Keratinocyte (primary cell): ENCODE measurements around the gene NEB. TPM values are rescaled to one million over a fixed set of nuclear protein-coding genes. Genes with fewer than 3 reads are reported as not detected.

ENCODE experiments used
- DNase-seq: peaks from one replicate; pipeline ENCODE4 v3.0.0-alpha.2; 2011; ENCODE audit warnings: low read depth, missing footprints, low spot score
- FAIRE-seq: peaks from 2 replicates; lab custom pipeline; 2011; peaks lifted over from hg19 to GRCh38; lab: Jason Lieb, UNC
- H2AFZ ChIP-seq: 2 replicates; pipeline ENCODE4 v1.6.0; 2012; ENCODE audit warnings: low read length, control low read depth, inconsistent platforms; ENCODE audit not compliant: control insufficient read depth
- H3K27ac ChIP-seq: 2 replicates; pipeline ENCODE4 v1.5.1; 2011; ENCODE audit warnings: low read length; ENCODE audit not compliant: control insufficient read depth, insufficient read depth
- H3K27me3 ChIP-seq: 3 replicates; pipeline ENCODE4 v1.6.0; 2011; ENCODE audit warnings: low read length; ENCODE audit not compliant: control insufficient read depth, insufficient read depth; ENCODE audit errors: extremely low read depth
- H3K36me3 ChIP-seq, 2 experiments: 2 replicates in 1 of 2; 3 replicates in 1 of 2; pipeline ENCODE4 v1.5.1; 2011; ENCODE audit warnings: low read length in 2 of 2, mild to moderate bottlenecking in 1 of 2; ENCODE audit not compliant: control insufficient read depth in 2 of 2, insufficient read depth in 2 of 2; ENCODE audit errors: extremely low read depth in 1 of 2
- H3K4me1 ChIP-seq: 3 replicates; pipeline ENCODE4 v1.5.1; 2011; ENCODE audit warnings: low read length; ENCODE audit not compliant: control insufficient read depth, insufficient read depth; ENCODE audit errors: extremely low read depth
- H3K4me2 ChIP-seq: 3 replicates; pipeline ENCODE4 v1.6.0; 2011; ENCODE audit warnings: low read depth, low read length; ENCODE audit not compliant: control insufficient read depth, insufficient read depth; ENCODE audit errors: extremely low read depth
- H3K4me3 ChIP-seq, 3 experiments: fragments of 200-600 bp in 1 of 3; sonication (generic) in 1 of 3; 2 replicates in 2 of 3; 3 replicates in 1 of 3; pipeline ENCODE4 v1.5.1; 2011 to 2016; ENCODE audit warnings: low read length in 3 of 3, mild to moderate bottlenecking in 3 of 3, control low read depth in 2 of 3, inconsistent platforms in 1 of 3, low read depth in 1 of 3, mixed read lengths in 1 of 3, mixed run types in 1 of 3, moderate library complexity in 1 of 3; ENCODE audit not compliant: control insufficient read depth in 2 of 3, insufficient read depth in 2 of 3; ENCODE audit errors: extremely low read depth in 1 of 3
- H3K79me2 ChIP-seq: 2 replicates; pipeline ENCODE4 v1.6.0; 2012; ENCODE audit warnings: low read length; ENCODE audit not compliant: control insufficient read depth, insufficient read depth
- H3K9ac ChIP-seq: 3 replicates; pipeline ENCODE4 v1.6.0; 2011; ENCODE audit warnings: low read length; ENCODE audit not compliant: control insufficient read depth, insufficient read depth; ENCODE audit errors: extremely low read depth
- H3K9me1 ChIP-seq: 3 replicates; pipeline ENCODE4 v1.6.0; 2011; ENCODE audit warnings: low read length; ENCODE audit not compliant: control insufficient read depth, insufficient read depth; ENCODE audit errors: extremely low read depth
- H3K9me3 ChIP-seq: 2 replicates; pipeline ENCODE4 v1.5.1; 2012; ENCODE audit warnings: low read depth, low read length; ENCODE audit not compliant: control insufficient read depth
- H4K20me1 ChIP-seq: 3 replicates; pipeline ENCODE4 v1.6.0; 2011; ENCODE audit warnings: low read length; ENCODE audit not compliant: control insufficient read depth, insufficient read depth; ENCODE audit errors: extremely low read depth
- CTCF ChIP-seq, 3 experiments: IDR thresholded peaks in 1 of 3; conservative IDR thresholded peaks in 1 of 3; optimal IDR thresholded peaks in 1 of 3; 2 replicates in 2 of 3; 3 replicates in 1 of 3; pipeline versions ENCODE3 to v1.5.1; 2011; ENCODE audit warnings: low read length in 3 of 3, mild to moderate bottlenecking in 3 of 3, moderate library complexity in 2 of 3, control low read depth in 1 of 3, inconsistent platforms in 1 of 3; ENCODE audit not compliant: insufficient read depth in 2 of 3; ENCODE audit errors: extremely low read depth in 1 of 3
- EZH2 ChIP-seq: IDR thresholded peaks from one replicate; pipeline ENCODE4 v1.6.1; 2012; ENCODE audit warnings: inconsistent platforms, mild to moderate bottlenecking, low read length, moderate library complexity
- dilution Hi-C: fragments of 300-500 bp; cut with MboI; formaldehyde crosslinking; loops from one replicate; pipeline ENCODE4 v1.7.0; 2020; ENCODE audit warnings: low sequenced_read_pairs; ENCODE audit not compliant: extremely low pct_ligation_motif_present
- polyA plus RNA-seq, 5 experiments: library from polyadenylated mRNA; depleted of rRNA in 3 of 5; stranded (reverse) in 3 of 5; stranded (forward) in 1 of 5; unstranded in 1 of 5; fragments of >200 nt; gene quantifications; 1 replicate in 1 of 5; 2 replicates in 3 of 5; 3 replicates in 1 of 5; pipeline versions ENCODE4 v1.2.1 to v1.2.3, GENCODE V29; 2011 to 2012; ENCODE audit warnings: missing spikeins in 2 of 5, low read depth in 1 of 5, low replicate concordance in 1 of 5

NEB gene
- polyA plus RNA-seq, 1 donor (not counting 4 experiments of a cell fraction or from before 2014, with no cell fraction given): 0.67 TPM

GRCh38 chr2:151781642-151782041 lies 47.4 kb upstream of the NEB start:
- dilution Hi-C loops: no loop called here
- no peak overlapping the region for H3K9ac ChIP-seq
- no peak for TF ChIP-seq EZH2
- TF ChIP-seq CTCF (optimal IDR thresholded peaks at IDR 0.05 in 1 of 3, IDR thresholded peaks at IDR 0.05 in 1 of 3, conservative IDR thresholded peaks at IDR 0.05 in 1 of 3; ENCODE audit: extremely low read depth in 1 of 3, insufficient read depth in 2 of 3, low read length in 3 of 3): no peak
- H3K4me1 ChIP-seq: no peaks in the 10 kb centered on the region
- no peaks in the 10 kb centered on the region for H3K9me1 ChIP-seq
- no peak overlapping the region for H3K4me3 ChIP-seq
- H4K20me1 ChIP-seq: no peaks in the 10 kb centered on the region
- no peaks in the 10 kb centered on the region for H3K27me3 ChIP-seq
- H3K36me3 ChIP-seq: peaks cover 0 to 9% of the 10 kb centered on the region in 2 experiments
- no peak overlapping the region for H3K4me2 ChIP-seq
- H3K9me3 ChIP-seq: no peaks in the 10 kb centered on the region
- FAIRE-seq (no peak), DNase-seq (no peak)
- no peak overlapping the region for H2AFZ ChIP-seq
- no peaks in the 10 kb centered on the region for H3K79me2 ChIP-seq
- no peak overlapping the region for H3K27ac ChIP-seq

GRCh38 chr2:151780938-151781337 lies 46.7 kb upstream of the NEB start:
- Histone ChIP-seq H3K9me3 (no peaks in the 10 kb centered on the region), H3K79me2 (no peaks in the 10 kb centered on the region)

More at GRCh38 chr2:151780938-151781337, 46.7 kb upstream of the NEB start:
- no peak overlapping the region for H3K27ac ChIP-seq
- dilution Hi-C loops: no loop called here
- no peaks in the 10 kb centered on the region for H3K4me1 ChIP-seq
- H3K9ac ChIP-seq: no peak overlapping the region
- H4K20me1 ChIP-seq: no peaks in the 10 kb centered on the region
- no peak overlapping the region for H2AFZ ChIP-seq
- no peak for FAIRE-seq
- no peak for TF ChIP-seq EZH2
- TF ChIP-seq CTCF (optimal IDR thresholded peaks at IDR 0.05 in 1 of 3, IDR thresholded peaks at IDR 0.05 in 1 of 3, conservative IDR thresholded peaks at IDR 0.05 in 1 of 3; ENCODE audit: extremely low read depth in 1 of 3, insufficient read depth in 2 of 3, low read length in 3 of 3): no peak
- DNase-seq: no peak
- H3K27me3 ChIP-seq: no peaks in the 10 kb centered on the region
- no peaks in the 10 kb centered on the region for H3K9me1 ChIP-seq
- no peak overlapping the region for H3K4me3 ChIP-seq
- H3K4me2 ChIP-seq: no peak overlapping the region
- peaks cover 0 to 7% of the 10 kb centered on the region in 2 experiments for H3K36me3 ChIP-seq
